SK-N-MC (cell line): Measurements from ENCODE around the gene SELENON.

Experiments
- EZH2 ChIP-seq: fragments of 200-600 bp; sonication (generic); IDR thresholded peaks from one replicate; pipeline ENCODE4 v1.6.1; 2017; ENCODE audit warnings: antibody characterized with exemption
- POLR2AphosphoS5 ChIP-seq: IDR thresholded peaks from 2 replicates; pipeline ENCODE4 v1.6.1; 2012; ENCODE audit warnings: mild to moderate bottlenecking, low read depth, low read length, borderline replicate concordance

DNA sequence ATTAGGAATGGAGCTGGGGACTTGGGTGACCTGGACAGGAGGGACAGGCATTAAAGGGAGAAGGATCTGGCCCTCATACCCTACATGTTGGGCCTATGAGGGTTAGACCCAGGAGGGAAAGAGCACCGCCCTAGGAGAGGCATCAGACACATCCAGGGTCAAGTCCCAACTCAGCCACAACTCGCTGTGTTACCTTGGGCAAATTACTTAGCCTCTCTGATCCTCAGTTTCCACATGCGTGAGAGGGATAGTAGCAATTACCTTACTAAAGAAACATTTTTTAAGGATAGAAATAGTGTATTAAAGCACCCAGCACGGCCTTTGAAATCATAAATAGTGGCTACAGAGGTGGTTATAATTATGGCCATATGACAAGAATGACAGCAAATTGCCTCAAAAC lies 20.1 kb upstream of the SELENON start:
- TF ChIP-seq EZH2 = no peak
- no peak for TF ChIP-seq POLR2AphosphoS5
